Neural cell (in vitro differentiated cells): ENCODE results near the gene TIMMDC1. TPM values are rescaled to one million over a fixed set of nuclear protein-coding genes. Genes with fewer than 3 reads are reported as not detected.

Source experiments
- H2AFZ ChIP-seq: fragments of 200-600, 300-800 bp; sonication (generic), shearing (Covaris generic); 2 replicates; pipeline ENCODE4 v1.6.0; 2014; ENCODE audit warnings: low read depth, mild to moderate bottlenecking, antibody characterized with exemption, low read length, moderate library complexity
- H3F3A ChIP-seq: fragments of 200-600 bp; shearing (Covaris generic); 2 replicates; pipeline ENCODE4 v1.6.1; 2016; ENCODE audit warnings: mild to moderate bottlenecking, moderate library complexity, mixed read lengths, antibody characterized with exemption, low read length; ENCODE audit not compliant: insufficient read depth, poor library complexity, severe bottlenecking
- H3K27ac ChIP-seq: fragments of 200-600, 300-800 bp; sonication (generic), shearing (Covaris generic); 2 replicates; pipeline ENCODE4 v1.5.1; 2014; ENCODE audit warnings: mild to moderate bottlenecking, low read length, moderate library complexity
- H3K27me3 ChIP-seq: fragments of 300-800, 200-600 bp; sonication (generic), shearing (Covaris generic); 2 replicates; pipeline ENCODE4 v1.6.0; 2014; ENCODE audit warnings: mild to moderate bottlenecking, low read depth, low read length, moderate library complexity; ENCODE audit not compliant: insufficient read depth
- H3K36me3 ChIP-seq: fragments of 300-800, 200-600 bp; sonication (generic), shearing (Covaris generic); 2 replicates; pipeline ENCODE4 v1.5.1; 2014; ENCODE audit warnings: mild to moderate bottlenecking, antibody characterized with exemption, low read length, moderate library complexity; ENCODE audit not compliant: insufficient read depth
- H3K4me2 ChIP-seq: fragments of 300-800, 200-600 bp; sonication (generic), shearing (Covaris generic); 2 replicates; pipeline ENCODE4 v1.6.0; 2014; ENCODE audit warnings: mild to moderate bottlenecking, low read length
- H3K4me3 ChIP-seq: fragments of 300-800, 200-600 bp; sonication (generic), shearing (Covaris generic); 2 replicates; pipeline ENCODE4 v1.5.1; 2014; ENCODE audit warnings: mild to moderate bottlenecking, low read length, moderate library complexity
- H3K79me2 ChIP-seq: fragments of 200-600 bp; shearing (Covaris generic); replicated peaks from 2 replicates; pipeline ENCODE4 v1.6.0; 2014; ENCODE audit warnings: mild to moderate bottlenecking, low read length, moderate library complexity; ENCODE audit not compliant: insufficient read depth
- H3K9ac ChIP-seq: fragments of 300-800, 200-600 bp; sonication (generic), shearing (Covaris generic); 2 replicates; pipeline ENCODE4 v1.6.1; 2016; ENCODE audit warnings: mild to moderate bottlenecking, low read length, mixed read lengths
- H3K9me2 ChIP-seq: fragments of 200-600 bp; shearing (Covaris generic); 2 replicates; pipeline ENCODE4 v1.6.1; 2016; ENCODE audit warnings: mild to moderate bottlenecking, low read length, mixed read lengths; ENCODE audit not compliant: insufficient read depth
- H3K9me3 ChIP-seq: fragments of 200-600, 300-800 bp; sonication (generic), shearing (Covaris generic); 2 replicates; pipeline ENCODE4 v1.6.1; 2016; ENCODE audit warnings: mild to moderate bottlenecking, mixed run types, low read length, moderate library complexity, mixed read lengths
- H4K20me1 ChIP-seq: fragments of 200-600 bp; shearing (Covaris generic); 2 replicates; pipeline ENCODE4 v1.6.1; 2016; ENCODE audit warnings: mild to moderate bottlenecking, mixed run types; ENCODE audit not compliant: insufficient read depth
- CTCF ChIP-seq: fragments of 450-650 bp; IDR thresholded peaks from 2 replicates; pipeline ENCODE4 v1.5.1; 2014; ENCODE audit warnings: antibody characterized with exemption, mild to moderate bottlenecking, moderate library complexity; ENCODE audit not compliant: poor library complexity, severe bottlenecking
- EP300 ChIP-seq: fragments of 450-650 bp; conservative IDR thresholded peaks from 2 replicates; pipeline ENCODE4 v1.6.1; 2014; ENCODE audit warnings: antibody characterized with exemption, mild to moderate bottlenecking, moderate library complexity; ENCODE audit not compliant: poor library complexity, severe bottlenecking
- EZH2 ChIP-seq: fragments of 200-600, 300-800 bp; shearing (Covaris generic), sonication (generic); IDR thresholded peaks from 2 replicates; pipeline ENCODE4 v1.6.1; 2014; ENCODE audit warnings: antibody characterized with exemption, low read length, borderline replicate concordance, mild to moderate bottlenecking; ENCODE audit not compliant: insufficient read depth, poor library complexity, severe bottlenecking
- MXI1 ChIP-seq: fragments of 450-650 bp; conservative IDR thresholded peaks from 2 replicates; pipeline ENCODE4 v1.6.1; 2014; ENCODE audit warnings: antibody characterized with exemption, mild to moderate bottlenecking; ENCODE audit not compliant: poor library complexity, severe bottlenecking
- POLR2AphosphoS5 ChIP-seq: IDR thresholded peaks from 2 replicates; pipeline ENCODE4 v1.6.1; 2012
- RAD21 ChIP-seq: fragments of 450-650 bp; conservative IDR thresholded peaks from 2 replicates; pipeline ENCODE4 v1.6.1; 2014; ENCODE audit warnings: antibody characterized with exemption, mild to moderate bottlenecking, moderate library complexity
- REST ChIP-seq: IDR thresholded peaks from 2 replicates; pipeline ENCODE4 v1.6.1; 2012; ENCODE audit warnings: borderline replicate concordance
- SMC3 ChIP-seq: fragments of 450-650 bp; conservative IDR thresholded peaks from 2 replicates; pipeline ENCODE4 v1.6.1; 2014; ENCODE audit warnings: antibody characterized with exemption, mild to moderate bottlenecking, moderate library complexity; ENCODE audit not compliant: poor library complexity
- TAF1 ChIP-seq: IDR thresholded peaks from 2 replicates; pipeline ENCODE4 v1.6.1; 2012; ENCODE audit warnings: low read depth
- polyA plus RNA-seq: library from polyadenylated mRNA; depleted of rRNA; stranded (reverse); fragments of >200 nt; gene quantifications from 2 replicates; pipeline ENCODE4 v1.2.3, GENCODE V29; 2014

Gene TIMMDC1
- polyA plus RNA-seq, 1 donor from 2014 or later = 110 TPM

- TF ChIP-seq CTCF = no peak
Measured at GRCh38 chr3:119514637-119515036, 16.3 kb downstream of the TIMMDC1 start (continued).

DNA sequence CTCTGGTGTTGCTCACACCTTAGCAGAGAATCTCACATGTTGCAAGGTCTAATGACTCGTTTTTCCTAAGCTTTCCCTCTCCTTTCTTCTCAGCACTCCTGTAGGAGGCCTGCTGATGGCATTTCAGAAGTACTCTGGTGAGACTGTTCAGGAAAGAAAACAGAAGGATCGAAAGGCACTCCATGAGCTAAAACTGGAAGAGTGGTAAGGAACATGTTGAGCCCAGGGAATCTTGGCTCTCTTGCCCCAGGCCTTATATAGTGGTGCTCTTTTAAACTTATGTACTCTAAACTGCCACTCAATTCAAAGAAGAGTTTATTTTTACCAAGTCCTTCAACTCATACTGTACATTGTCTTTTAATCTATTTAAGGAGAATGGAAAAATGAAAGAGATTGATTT lies 18.8 kb downstream of the TIMMDC1 start:
- Histone ChIP-seq H2AFZ (no peak overlapping the region), H3K27me3 (no peaks in the 10 kb centered on the region), H4K20me1 (no peaks in the 10 kb centered on the region), H3K9me3 (peaks cover 7% of the 10 kb centered on the region), H3F3A (no peaks in the 10 kb centered on the region), H3K4me2 (no peak overlapping the region), H3K79me2 (no peaks in the 10 kb centered on the region), H3K27ac (no peak overlapping the region), H3K9me2 (no peaks in the 10 kb centered on the region), H3K4me3 (no peak overlapping the region), H3K9ac (no peak overlapping the region), H3K36me3 (peaks cover 7% of the 10 kb centered on the region)
- TF ChIP-seq SMC3 = no peak
- TF ChIP-seq REST = no peak
- TF ChIP-seq MXI1 = no peak
- TF ChIP-seq TAF1 = no peak
- TF ChIP-seq RAD21 = no peak
- TF ChIP-seq CTCF = no peak
- no peak for TF ChIP-seq POLR2AphosphoS5
- TF ChIP-seq EZH2 = no peak
- TF ChIP-seq EP300 = no peak

- Histone ChIP-seq H3K4me2 (no peak overlapping the region), H3K9me2 (no peaks in the 10 kb centered on the region), H3K4me3 (no peak overlapping the region), H3K27ac (no peak overlapping the region), H3F3A (no peaks in the 10 kb centered on the region), H3K27me3 (no peaks in the 10 kb centered on the region), H4K20me1 (no peaks in the 10 kb centered on the region), H3K36me3 (peaks cover 7% of the 10 kb centered on the region), H3K9ac (no peak overlapping the region), H3K9me3 (peaks cover 7% of the 10 kb centered on the region), H3K79me2 (no peaks in the 10 kb centered on the region), H2AFZ (no peak overlapping the region)
- TF ChIP-seq POLR2AphosphoS5 = no peak
- no peak for TF ChIP-seq MXI1
- TF ChIP-seq TAF1 = no peak
- no peak for TF ChIP-seq CTCF
- TF ChIP-seq EP300 = no peak
- no peak for TF ChIP-seq RAD21
- no peak for TF ChIP-seq REST
- no peak for TF ChIP-seq SMC3
- no peak for TF ChIP-seq EZH2
Measured at GRCh38 chr3:119518026-119518425, 19.7 kb downstream of the TIMMDC1 start.
